Gastroesophageal sphincter (tissue), 3 donors: Measurements from ENCODE around the gene PASD1.

Source experiments
- CTCF ChIP-seq, 4 experiments: fragments of 200-600 bp in 2 of 4; fragments of 450-650 bp in 2 of 4; sonication (generic) in 1 of 4; IDR thresholded peaks; one replicate each; pipeline ENCODE4 v1.5.1; 2017 to 2019; ENCODE audit warnings: antibody characterized with exemption in 4 of 4, mild to moderate bottlenecking in 2 of 4, moderate library complexity in 2 of 4
- POLR2AphosphoS5 ChIP-seq: sonication (generic); formaldehyde crosslinking; IDR thresholded peaks from one replicate; pipeline ENCODE4 v1.6.1; 2017; ENCODE audit warnings: antibody characterized with exemption

- TF ChIP-seq POLR2AphosphoS5 (no peak), CTCF (IDR thresholded peaks at IDR 0.05) (no peak)
These were observed 148.8 kb downstream of the PASD1 start for GRCh38 chrX:151712253-151712652.
